HFF-Myc (cell line): ENCODE data around the gene GPR39.

ENCODE experiments used
- DNase-seq: peaks from one replicate; pipeline ENCODE4 v3.0.0-alpha.2; 2011; ENCODE audit warnings: low read depth; ENCODE audit errors: extremely low read depth
- H3K4me3 ChIP-seq: replicated peaks from 2 replicates; pipeline ENCODE4 v1.5.1; 2011; ENCODE audit warnings: low read depth, mild to moderate bottlenecking, control low read depth, low read length
- TF ChIP-seq, protein P1 (sequence below): IDR thresholded peaks from 2 replicates; pipeline ENCODE4 v1.5.1; 2012; ENCODE audit warnings: mild to moderate bottlenecking, low read depth, low read length, control low read depth; ENCODE audit errors: missing control alignments

GPR39 gene

DNA sequence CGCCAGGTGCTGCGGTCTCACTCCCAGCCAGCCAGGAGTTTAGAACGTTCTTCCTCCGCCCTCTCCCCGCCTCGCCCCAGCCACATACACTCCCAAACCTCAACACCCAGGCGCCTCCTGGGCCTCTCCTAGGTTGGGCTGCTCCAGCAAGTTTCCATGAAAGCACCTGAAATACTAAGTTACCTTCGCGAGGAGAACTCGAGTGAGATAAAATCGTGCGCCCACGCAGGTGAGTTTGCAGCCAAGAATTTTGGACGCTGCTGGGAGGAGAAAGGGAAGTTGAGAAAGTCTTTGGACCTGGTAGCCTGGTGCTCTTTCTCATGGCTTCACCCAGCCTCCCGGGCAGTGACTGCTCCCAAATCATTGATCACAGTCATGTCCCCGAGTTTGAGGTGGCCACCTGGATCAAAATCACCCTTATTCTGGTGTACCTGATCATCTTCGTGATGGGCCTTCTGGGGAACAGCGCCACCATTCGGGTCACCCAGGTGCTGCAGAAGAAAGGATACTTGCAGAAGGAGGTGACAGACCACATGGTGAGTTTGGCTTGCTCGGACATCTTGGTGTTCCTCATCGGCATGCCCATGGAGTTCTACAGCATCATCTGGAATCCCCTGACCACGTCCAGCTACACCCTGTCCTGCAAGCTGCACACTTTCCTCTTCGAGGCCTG, at the start of gene GPR39:
TSS of gene GPR39 (plus strand) at position 83 of the 673 bp plus-strand sequence.
- peak within 1 kb of the TSS; percentile 46 for H3K4me3 ChIP-seq
- DNase-seq = no peak
- TF ChIP-seq, protein P1, sequence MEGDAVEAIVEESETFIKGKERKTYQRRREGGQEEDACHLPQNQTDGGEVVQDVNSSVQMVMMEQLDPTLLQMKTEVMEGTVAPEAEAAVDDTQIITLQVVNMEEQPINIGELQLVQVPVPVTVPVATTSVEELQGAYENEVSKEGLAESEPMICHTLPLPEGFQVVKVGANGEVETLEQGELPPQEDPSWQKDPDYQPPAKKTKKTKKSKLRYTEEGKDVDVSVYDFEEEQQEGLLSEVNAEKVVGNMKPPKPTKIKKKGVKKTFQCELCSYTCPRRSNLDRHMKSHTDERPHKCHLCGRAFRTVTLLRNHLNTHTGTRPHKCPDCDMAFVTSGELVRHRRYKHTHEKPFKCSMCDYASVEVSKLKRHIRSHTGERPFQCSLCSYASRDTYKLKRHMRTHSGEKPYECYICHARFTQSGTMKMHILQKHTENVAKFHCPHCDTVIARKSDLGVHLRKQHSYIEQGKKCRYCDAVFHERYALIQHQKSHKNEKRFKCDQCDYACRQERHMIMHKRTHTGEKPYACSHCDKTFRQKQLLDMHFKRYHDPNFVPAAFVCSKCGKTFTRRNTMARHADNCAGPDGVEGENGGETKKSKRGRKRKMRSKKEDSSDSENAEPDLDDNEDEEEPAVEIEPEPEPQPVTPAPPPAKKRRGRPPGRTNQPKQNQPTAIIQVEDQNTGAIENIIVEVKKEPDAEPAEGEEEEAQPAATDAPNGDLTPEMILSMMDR = peak; percentile 13

GRCh38 chr2:132368191-132368590, 48.4 kb upstream of the GPR39 start:
- no peak for DNase-seq
- TF ChIP-seq, protein P1 = no peak
- no peak overlapping the region for H3K4me3 ChIP-seq

DNA sequence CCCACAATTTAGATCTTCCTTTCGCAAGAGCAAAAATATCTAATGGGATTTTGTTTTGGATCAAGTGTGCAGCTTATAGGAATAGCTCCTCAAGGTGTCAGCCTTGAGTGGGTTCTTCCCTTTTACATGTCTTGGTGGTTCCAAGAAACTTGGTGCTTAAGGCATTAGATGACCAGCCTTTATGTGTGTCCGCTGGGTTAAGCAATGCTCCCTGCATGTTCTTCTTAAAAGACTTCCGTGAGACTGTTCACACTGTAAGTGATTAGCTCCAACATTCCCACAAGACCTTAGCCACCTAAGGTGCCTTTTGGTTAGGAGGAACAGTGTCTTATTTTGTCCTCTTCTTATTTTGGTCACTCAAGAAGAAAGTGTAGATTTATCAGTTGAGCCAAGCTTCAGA, 44.3 kb upstream of the GPR39 start:
- H3K4me3 ChIP-seq = no peak overlapping the region
- no peak for DNase-seq
- TF ChIP-seq, protein P1 = no peak

DNA sequence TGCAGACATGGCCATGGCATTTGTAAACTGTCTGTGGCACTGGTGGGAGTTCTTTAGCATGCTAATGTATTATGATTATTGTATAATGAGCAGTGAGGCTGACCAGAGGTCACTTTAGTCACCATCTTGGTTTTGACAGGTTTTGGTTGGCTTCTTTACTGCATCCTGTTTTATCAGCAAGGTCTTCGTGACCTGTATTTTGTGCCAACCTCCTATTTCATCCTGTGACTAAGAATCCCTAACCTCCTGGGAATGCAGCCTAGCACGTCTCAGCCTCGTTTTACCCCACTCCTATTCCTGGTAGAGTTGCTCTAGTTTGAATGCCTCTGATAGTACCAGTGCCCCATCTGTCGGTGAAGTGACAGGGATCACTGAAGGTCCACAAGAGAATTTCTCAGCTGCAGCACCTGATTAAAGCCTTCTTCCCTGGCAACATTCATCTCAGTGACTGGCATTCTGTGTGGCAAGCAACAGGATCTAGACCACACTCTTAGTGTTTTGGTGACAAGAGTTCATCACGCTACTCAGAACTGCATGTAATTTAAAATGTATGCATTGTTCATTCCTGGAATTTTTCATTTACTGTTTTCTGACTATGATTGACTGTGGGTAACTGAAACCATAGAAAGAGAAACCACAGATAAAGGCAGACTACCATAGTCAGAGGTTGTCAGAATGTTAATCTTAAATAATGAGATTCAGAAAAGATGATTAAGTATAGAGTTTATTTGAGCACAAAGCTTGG, 43.0 kb upstream of the GPR39 start:
- H3K4me3 ChIP-seq = no peak overlapping the region
- DNase-seq = no peak
- TF ChIP-seq, protein P1 = no peak

GRCh38 chr2:132374151-132374550, 42.5 kb upstream of the GPR39 start:
- DNase-seq = no peak
- H3K4me3 ChIP-seq = no peak overlapping the region
- TF ChIP-seq, protein P1 = no peak

DNA sequence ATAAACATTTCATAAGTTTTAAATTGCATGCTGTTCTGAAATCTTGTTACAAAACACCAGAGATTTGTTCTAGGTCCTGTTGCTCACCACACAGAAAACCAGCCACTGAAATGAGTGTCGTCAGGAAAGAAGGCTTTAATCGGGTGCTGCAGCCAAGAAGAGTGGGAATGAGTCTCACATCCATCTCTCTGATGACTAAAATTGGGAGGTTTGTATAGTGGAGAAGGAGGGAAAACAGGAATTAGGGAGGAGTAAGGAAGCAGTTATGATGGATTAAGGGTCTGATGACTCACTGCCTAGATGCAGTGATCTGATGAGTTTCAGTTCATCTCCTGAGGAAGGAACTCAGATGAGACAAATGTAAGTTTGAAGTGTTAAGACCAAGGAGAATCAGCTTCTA, 42.1 kb upstream of the GPR39 start:
- TF ChIP-seq, protein P1 = no peak
- DNase-seq = no peak
- no peak overlapping the region for H3K4me3 ChIP-seq
